HCT116 (cell line): ENCODE data around the gene COL4A3.
A peak's percentile ranks its signal among the peaks of the same experiment; 100 is the strongest.

Source experiments
- CEBPB ChIP-seq: IDR thresholded peaks from 2 replicates; pipeline ENCODE4 v1.6.1; 2012; ENCODE audit warnings: low read depth
- EZH2 ChIP-seq: fragments of 200-600 bp; sonication (generic); IDR thresholded peaks from 2 replicates; pipeline ENCODE4 v1.6.1; 2017; ENCODE audit warnings: antibody characterized with exemption, mixed run types
- FOSL1 ChIP-seq: IDR thresholded peaks from 2 replicates; pipeline ENCODE4 v1.6.1; 2012; ENCODE audit warnings: low read depth
- POLR2A ChIP-seq: IDR thresholded peaks from 2 replicates; pipeline ENCODE4 v1.7.0; 2011; ENCODE audit warnings: borderline replicate concordance; ENCODE audit not compliant: insufficient read depth, insufficient read length; ENCODE audit errors: extremely low read depth
- POLR2AphosphoS5 ChIP-seq: IDR thresholded peaks from 2 replicates; pipeline ENCODE4 v1.6.1; 2011; ENCODE audit warnings: mild to moderate bottlenecking, low read depth, low read length, moderate library complexity
- SIN3A ChIP-seq: IDR thresholded peaks from 2 replicates; pipeline ENCODE4 v1.6.1; 2012; ENCODE audit warnings: low read depth
- SP1 ChIP-seq: IDR thresholded peaks from 2 replicates; pipeline ENCODE4 v1.6.1; 2012; ENCODE audit warnings: low read depth
- YY1 ChIP-seq: IDR thresholded peaks from 2 replicates; pipeline ENCODE4 v1.6.1; 2011; ENCODE audit warnings: low read length, low read depth, moderate library complexity, mild to moderate bottlenecking; ENCODE audit not compliant: insufficient replicate concordance; ENCODE audit errors: extremely low read depth
- ZFX ChIP-seq: fragments of 450-650 bp; IDR thresholded peaks from 2 replicates; pipeline ENCODE4 v1.6.1; 2017
- TF ChIP-seq, protein P1 (sequence below), 3 experiments: fragments of 200-600 bp in 1 of 3; sonication (generic) in 1 of 3; IDR thresholded peaks in 2 of 3; conservative IDR thresholded peaks in 1 of 3; 2 replicates each; pipeline ENCODE4 v1.5.1; 2012 to 2017; ENCODE audit warnings: low read depth in 2 of 3, low read length in 2 of 3, antibody characterized with exemption in 1 of 3, borderline replicate concordance in 1 of 3, control low read depth in 1 of 3, mild to moderate bottlenecking in 1 of 3, mixed read lengths in 1 of 3, mixed run types in 1 of 3, moderate library complexity in 1 of 3; ENCODE audit not compliant: insufficient read depth in 1 of 3
- TF ChIP-seq, protein P2 (sequence below): IDR thresholded peaks from 2 replicates; pipeline ENCODE4 v1.6.1; 2012; ENCODE audit warnings: low read depth

DNA sequence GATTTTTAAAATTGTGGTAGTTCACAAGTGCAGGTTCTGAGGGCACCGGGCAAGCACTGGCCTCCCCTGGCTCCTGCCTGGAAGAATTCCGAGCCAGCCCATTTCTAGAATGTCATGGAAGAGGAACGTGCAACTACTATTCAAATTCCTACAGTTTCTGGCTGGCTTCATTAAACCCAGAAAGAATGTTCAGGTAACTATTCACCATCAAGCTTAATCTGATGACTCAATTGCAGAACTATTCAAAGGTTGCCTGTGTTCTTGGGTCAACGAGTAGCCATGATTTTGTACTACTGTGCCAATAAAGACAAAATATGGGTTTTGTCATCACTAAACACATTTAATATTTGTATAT, 146.3 kb downstream of the COL4A3 start:
- TF ChIP-seq, protein P1, sequence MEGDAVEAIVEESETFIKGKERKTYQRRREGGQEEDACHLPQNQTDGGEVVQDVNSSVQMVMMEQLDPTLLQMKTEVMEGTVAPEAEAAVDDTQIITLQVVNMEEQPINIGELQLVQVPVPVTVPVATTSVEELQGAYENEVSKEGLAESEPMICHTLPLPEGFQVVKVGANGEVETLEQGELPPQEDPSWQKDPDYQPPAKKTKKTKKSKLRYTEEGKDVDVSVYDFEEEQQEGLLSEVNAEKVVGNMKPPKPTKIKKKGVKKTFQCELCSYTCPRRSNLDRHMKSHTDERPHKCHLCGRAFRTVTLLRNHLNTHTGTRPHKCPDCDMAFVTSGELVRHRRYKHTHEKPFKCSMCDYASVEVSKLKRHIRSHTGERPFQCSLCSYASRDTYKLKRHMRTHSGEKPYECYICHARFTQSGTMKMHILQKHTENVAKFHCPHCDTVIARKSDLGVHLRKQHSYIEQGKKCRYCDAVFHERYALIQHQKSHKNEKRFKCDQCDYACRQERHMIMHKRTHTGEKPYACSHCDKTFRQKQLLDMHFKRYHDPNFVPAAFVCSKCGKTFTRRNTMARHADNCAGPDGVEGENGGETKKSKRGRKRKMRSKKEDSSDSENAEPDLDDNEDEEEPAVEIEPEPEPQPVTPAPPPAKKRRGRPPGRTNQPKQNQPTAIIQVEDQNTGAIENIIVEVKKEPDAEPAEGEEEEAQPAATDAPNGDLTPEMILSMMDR (IDR thresholded peaks at IDR 0.05 in 2 of 3, conservative IDR thresholded peaks at IDR 0.05 in 1 of 3; ENCODE audit: borderline replicate concordance in 1 of 3, insufficient read depth in 1 of 3, low read depth in 2 of 3, low read length in 2 of 3), result no peak
- TF ChIP-seq FOSL1, result peak; percentile 49
- no peak for TF ChIP-seq CEBPB
- TF ChIP-seq EZH2, result no peak
- TF ChIP-seq YY1, result no peak
- no peak for TF ChIP-seq POLR2A
- TF ChIP-seq SP1, result no peak
- TF ChIP-seq POLR2AphosphoS5, result no peak
- TF ChIP-seq, protein P2, sequence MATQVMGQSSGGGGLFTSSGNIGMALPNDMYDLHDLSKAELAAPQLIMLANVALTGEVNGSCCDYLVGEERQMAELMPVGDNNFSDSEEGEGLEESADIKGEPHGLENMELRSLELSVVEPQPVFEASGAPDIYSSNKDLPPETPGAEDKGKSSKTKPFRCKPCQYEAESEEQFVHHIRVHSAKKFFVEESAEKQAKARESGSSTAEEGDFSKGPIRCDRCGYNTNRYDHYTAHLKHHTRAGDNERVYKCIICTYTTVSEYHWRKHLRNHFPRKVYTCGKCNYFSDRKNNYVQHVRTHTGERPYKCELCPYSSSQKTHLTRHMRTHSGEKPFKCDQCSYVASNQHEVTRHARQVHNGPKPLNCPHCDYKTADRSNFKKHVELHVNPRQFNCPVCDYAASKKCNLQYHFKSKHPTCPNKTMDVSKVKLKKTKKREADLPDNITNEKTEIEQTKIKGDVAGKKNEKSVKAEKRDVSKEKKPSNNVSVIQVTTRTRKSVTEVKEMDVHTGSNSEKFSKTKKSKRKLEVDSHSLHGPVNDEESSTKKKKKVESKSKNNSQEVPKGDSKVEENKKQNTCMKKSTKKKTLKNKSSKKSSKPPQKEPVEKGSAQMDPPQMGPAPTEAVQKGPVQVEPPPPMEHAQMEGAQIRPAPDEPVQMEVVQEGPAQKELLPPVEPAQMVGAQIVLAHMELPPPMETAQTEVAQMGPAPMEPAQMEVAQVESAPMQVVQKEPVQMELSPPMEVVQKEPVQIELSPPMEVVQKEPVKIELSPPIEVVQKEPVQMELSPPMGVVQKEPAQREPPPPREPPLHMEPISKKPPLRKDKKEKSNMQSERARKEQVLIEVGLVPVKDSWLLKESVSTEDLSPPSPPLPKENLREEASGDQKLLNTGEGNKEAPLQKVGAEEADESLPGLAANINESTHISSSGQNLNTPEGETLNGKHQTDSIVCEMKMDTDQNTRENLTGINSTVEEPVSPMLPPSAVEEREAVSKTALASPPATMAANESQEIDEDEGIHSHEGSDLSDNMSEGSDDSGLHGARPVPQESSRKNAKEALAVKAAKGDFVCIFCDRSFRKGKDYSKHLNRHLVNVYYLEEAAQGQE, result no peak
- no peak for TF ChIP-seq ZFX
- TF ChIP-seq SIN3A, result no peak
